GM12891 (cell line): Measurements from ENCODE around the gene GALNT18.

Source experiments
- DNase-seq: peaks from one replicate; pipeline ENCODE4 v3.0.0; 2011; ENCODE audit warnings: low spot score; ENCODE audit not compliant: insufficient read length
- FAIRE-seq: peaks from 2 replicates; lab custom pipeline; 2011; peaks lifted over from hg19 to GRCh38; lab: Jason Lieb, UNC
- PAX5 ChIP-seq: IDR thresholded peaks from 2 replicates; pipeline ENCODE4 v1.6.1; 2011; ENCODE audit warnings: low read length, moderate library complexity, mild to moderate bottlenecking; ENCODE audit not compliant: insufficient read depth, severe bottlenecking
- POLR2A ChIP-seq: IDR thresholded peaks from 2 replicates; pipeline ENCODE4 v1.6.1; 2011; ENCODE audit warnings: low read depth, low read length, control low read depth
- POLR2AphosphoS5 ChIP-seq: IDR thresholded peaks from 2 replicates; pipeline ENCODE4 v1.6.1; 2011; ENCODE audit warnings: low read depth, low read length, control low read depth
- POU2F2 ChIP-seq: IDR thresholded peaks from 2 replicates; pipeline ENCODE4 v1.6.1; 2011; ENCODE audit warnings: low read depth, mild to moderate bottlenecking, control low read depth, low read length, moderate library complexity
- SPI1 ChIP-seq: IDR thresholded peaks from 2 replicates; pipeline ENCODE4 v1.6.1; 2011; ENCODE audit warnings: low read depth, low read length, control low read depth
- TAF1 ChIP-seq: IDR thresholded peaks from 2 replicates; pipeline ENCODE4 v1.6.1; 2011; ENCODE audit warnings: low read depth, low read length, control low read depth

Gene GALNT18

DNA sequence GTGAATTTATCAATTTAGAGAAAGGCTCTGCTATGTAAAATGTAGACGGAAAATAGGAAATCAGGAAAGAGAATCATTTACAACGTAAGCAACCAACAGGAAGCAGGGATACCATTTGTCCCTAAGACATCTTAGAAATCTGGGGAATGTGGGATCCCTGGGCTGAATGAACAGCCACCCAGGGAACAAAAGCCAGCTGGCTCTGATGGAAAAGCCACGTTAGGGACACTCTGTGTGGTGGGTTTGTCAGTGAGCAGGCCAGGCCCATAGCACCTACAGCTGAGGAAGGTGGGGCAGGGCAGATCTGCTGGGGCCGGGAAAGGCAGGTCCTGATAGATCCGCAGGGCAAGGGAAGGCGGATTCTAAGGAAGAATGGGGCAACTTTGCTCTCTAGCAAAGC is 181.7 kb downstream of the GALNT18 start:
- DNase-seq (no peak), FAIRE-seq (no peak)
- TF ChIP-seq POU2F2 (no peak), PAX5 (no peak), POLR2AphosphoS5 (no peak)

- no peak for TF ChIP-seq TAF1
- TF ChIP-seq POU2F2 = no peak
- TF ChIP-seq POLR2AphosphoS5 = no peak
- TF ChIP-seq PAX5 = no peak
- no peak for TF ChIP-seq SPI1
- no peak for TF ChIP-seq POLR2A
- DNase-seq (no peak), FAIRE-seq (no peak)
Observed at GRCh38 chr11:11439591-11439990, 182.2 kb downstream of the GALNT18 start.

- DNase-seq = no peak
Observed at GRCh38 chr11:11436715-11437313, 185.0 kb downstream of the GALNT18 start.

DNA sequence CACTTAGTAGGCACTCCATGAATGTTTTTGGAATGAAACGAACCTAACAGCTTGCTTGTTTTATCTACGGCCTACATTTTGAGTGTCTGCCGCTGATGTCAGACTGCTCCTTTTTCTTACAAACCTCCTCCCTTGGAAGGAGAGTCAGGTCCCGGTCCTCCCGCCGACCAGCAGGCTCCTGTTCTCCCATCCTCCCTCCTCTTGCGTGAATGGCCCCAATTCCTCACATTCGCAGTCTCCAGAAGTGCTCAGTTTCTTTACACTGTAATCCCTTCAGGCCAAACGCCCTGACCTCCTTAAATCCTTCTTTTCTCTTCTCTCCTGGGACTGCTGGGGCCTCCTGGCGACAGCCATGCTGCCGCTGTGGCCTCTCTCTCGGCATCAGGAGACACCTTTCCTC is 186.2 kb downstream of the GALNT18 start:
- DNase-seq = no peak
- no peak for TF ChIP-seq POU2F2
- TF ChIP-seq POLR2AphosphoS5 = no peak
- no peak for TF ChIP-seq TAF1
- TF ChIP-seq PAX5 = no peak
- no peak for TF ChIP-seq POLR2A
- no peak for TF ChIP-seq SPI1
- FAIRE-seq = no peak

More at GRCh38 chr11:11436715-11437313, 185.0 kb downstream of the GALNT18 start:
- TF ChIP-seq TAF1 (no peak), POU2F2 (no peak), PAX5 (no peak), POLR2A (no peak), SPI1 (no peak), POLR2AphosphoS5 (no peak)
- FAIRE-seq = no peak

GRCh38 chr11:11433960-11434359 is 187.8 kb downstream of the GALNT18 start:
- TF ChIP-seq POU2F2 (no peak), POLR2AphosphoS5 (no peak), PAX5 (no peak), POLR2A (no peak), SPI1 (no peak), TAF1 (no peak)

DNA sequence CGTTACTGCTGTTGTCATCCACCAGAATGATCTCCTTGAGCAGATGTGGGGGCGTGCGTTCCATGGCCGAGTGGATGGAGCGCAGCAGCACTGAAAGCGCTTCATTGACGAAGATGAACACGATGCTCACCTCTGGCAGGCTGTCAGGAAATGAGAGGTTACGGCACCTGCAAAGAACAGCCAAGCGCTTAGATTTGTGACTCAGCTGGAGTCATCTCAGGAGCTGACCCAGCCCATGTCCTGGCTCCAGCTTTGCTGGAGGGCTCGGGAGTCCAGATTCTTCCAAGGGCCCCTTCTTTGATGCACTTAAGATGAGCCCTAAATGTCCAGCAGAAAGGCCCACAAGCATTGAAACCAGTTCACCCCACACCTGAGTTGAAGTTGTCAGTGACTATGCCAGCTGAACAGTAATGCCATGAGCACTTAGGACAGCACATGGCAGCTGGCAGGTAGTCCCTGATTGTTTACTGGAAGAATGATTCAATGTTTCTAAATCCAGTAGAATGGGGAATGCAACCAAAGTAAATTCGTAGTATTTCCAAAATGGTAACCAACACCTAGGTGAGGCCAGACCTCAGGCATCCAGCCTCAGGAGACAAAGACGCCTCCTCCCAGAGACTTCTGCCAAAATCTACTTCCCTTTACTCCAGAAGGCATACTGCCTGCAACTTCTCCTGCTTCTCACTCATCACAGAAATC is 189.0 kb downstream of the GALNT18 start:
- no peak for DNase-seq
- no peak for TF ChIP-seq SPI1
- no peak for TF ChIP-seq POLR2AphosphoS5
- FAIRE-seq = no peak

More at GRCh38 chr11:11433960-11434359, 187.8 kb downstream of the GALNT18 start:
- no peak for DNase-seq
- FAIRE-seq = no peak

GRCh38 chr11:11430431-11430830 is 191.4 kb downstream of the GALNT18 start:
- DNase-seq = no peak
- no peak for FAIRE-seq
- TF ChIP-seq SPI1 = no peak
- no peak for TF ChIP-seq POLR2AphosphoS5
- TF ChIP-seq POU2F2 = no peak
- no peak for TF ChIP-seq TAF1
- TF ChIP-seq PAX5 = no peak
- no peak for TF ChIP-seq POLR2A

DNA sequence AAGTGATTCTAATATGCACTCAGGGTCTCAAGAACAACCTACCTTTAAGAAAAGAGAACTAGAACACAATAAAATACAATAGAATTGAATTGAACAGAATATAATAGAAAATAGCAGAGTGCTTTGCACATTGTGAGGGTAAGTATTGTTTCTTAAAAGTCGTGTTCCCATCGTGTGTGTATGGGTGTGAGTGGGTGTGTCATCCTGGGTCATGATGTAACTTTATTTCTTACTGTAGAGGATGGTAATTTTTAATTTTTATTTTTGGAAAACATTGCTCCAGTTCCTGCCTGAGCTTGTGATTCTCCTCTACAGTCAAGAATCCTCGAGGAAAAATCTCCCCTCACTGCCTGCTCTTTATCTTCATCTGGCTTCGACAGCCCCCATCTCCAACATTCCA is 193.1 kb downstream of the GALNT18 start:
- DNase-seq (no peak), FAIRE-seq (no peak)
- TF ChIP-seq POLR2AphosphoS5 = no peak
- TF ChIP-seq PAX5 = no peak
- no peak for TF ChIP-seq POLR2A
- TF ChIP-seq TAF1 = no peak
- no peak for TF ChIP-seq SPI1
- TF ChIP-seq POU2F2 = no peak

DNA sequence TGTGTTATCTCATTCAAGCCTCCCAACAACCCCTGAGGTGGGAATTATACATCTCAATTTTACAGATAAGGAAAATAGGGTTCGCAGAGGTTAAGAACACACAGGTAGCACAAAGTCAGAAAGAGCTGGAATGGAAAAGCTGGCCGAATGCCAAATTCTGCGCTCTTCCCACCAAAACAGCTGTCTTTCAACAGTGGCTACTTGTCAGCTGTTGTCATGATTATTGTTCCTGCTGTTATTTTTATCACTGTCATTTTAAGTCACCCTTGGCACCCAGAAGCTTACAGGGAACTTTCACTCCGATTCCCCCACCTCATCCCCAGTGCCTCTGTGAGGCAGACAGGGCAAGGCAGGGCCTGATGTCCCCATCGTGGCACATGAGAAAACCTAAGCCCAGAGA is 194.3 kb downstream of the GALNT18 start:
- DNase-seq (no peak), FAIRE-seq (no peak)
- TF ChIP-seq POLR2A (no peak), POLR2AphosphoS5 (no peak), PAX5 (no peak), SPI1 (no peak), POU2F2 (no peak), TAF1 (no peak)

- DNase-seq (no peak), FAIRE-seq (no peak)
- no peak for TF ChIP-seq POU2F2
- no peak for TF ChIP-seq PAX5
- TF ChIP-seq TAF1 = no peak
- TF ChIP-seq POLR2A = no peak
- no peak for TF ChIP-seq SPI1
- no peak for TF ChIP-seq POLR2AphosphoS5
Observed at GRCh38 chr11:11427140-11427539, 194.7 kb downstream of the GALNT18 start.
